ENCODE data around the gene ASB14.
A peak's percentile ranks its signal among the peaks of the same experiment; 100 is the strongest.

Gene ASB14

GRCh38 chr3:57278237-57278636 lies 14.2 kb downstream of the ASB14 start:
- H3K4me1 ChIP-seq (ENCODE audit: control insufficient read depth in 1 of 2, insufficient read depth in 2 of 2, low read length in 2 of 2), result no peaks in the 10 kb centered on the region
- H4K12ac ChIP-seq (ENCODE audit: low read depth, low read length), result no peak overlapping the region
- no peak for DNase-seq
- no peaks in the 10 kb centered on the region for H3K79me1 ChIP-seq (ENCODE audit: low read length)
- peak overlapping the region; percentile 57 for H3K9ac ChIP-seq (ENCODE audit: low read length)
- no peak overlapping the region for H4K8ac ChIP-seq (ENCODE audit: low read depth, low read length)
- H2BK120ac ChIP-seq (ENCODE audit: insufficient read depth, low read length, poor library complexity), result no peak overlapping the region
- peaks cover 2% of the 10 kb centered on the region for H3K9me3 ChIP-seq (ENCODE audit: insufficient read depth, low read depth, low read length)
- H3K36me3 ChIP-seq (ENCODE audit: control insufficient read depth in 1 of 2, insufficient read depth in 2 of 2, low read length in 2 of 2), result peaks cover 0 to 4% of the 10 kb centered on the region in 2 experiments
- H3K79me2 ChIP-seq (ENCODE audit: control insufficient read depth, insufficient read depth, low read length, poor library complexity), result no peaks in the 10 kb centered on the region
- no peak overlapping the region for H2AFZ ChIP-seq (ENCODE audit: insufficient read depth, low read length, poor library complexity)
- no peak overlapping the region for H3K4ac ChIP-seq (ENCODE audit: low read depth, low read length)
- no peak overlapping the region for H3K18ac ChIP-seq (ENCODE audit: low read length)
- H3K23ac ChIP-seq (ENCODE audit: low read length), result no peak overlapping the region
- no peak overlapping the region for H3K27ac ChIP-seq (ENCODE audit: low read depth, low read length)
- no peak overlapping the region for H2BK5ac ChIP-seq (ENCODE audit: low read depth, low read length, poor library complexity)
- no peak overlapping the region for H3K4me2 ChIP-seq (ENCODE audit: low read length)
- H2BK12ac ChIP-seq (ENCODE audit: low read length), result no peak overlapping the region
- H3K14ac ChIP-seq (ENCODE audit: low read length), result no peak overlapping the region
- no peak overlapping the region for H4K91ac ChIP-seq (ENCODE audit: low read depth, low read length)
- no peak overlapping the region for H3K4me3 ChIP-seq (ENCODE audit: low read depth, low read length)
- WGBS (ENCODE audit: extremely low coverage, insufficient coverage, insufficient read length), result no CpG with 5 or more reads among the region's 1 CpG
- H3K27me3 ChIP-seq (ENCODE audit: insufficient read depth, low read length), result no peaks in the 10 kb centered on the region
- H2AK5ac ChIP-seq (ENCODE audit: low read length), result no peak overlapping the region

- Histone ChIP-seq H3K4ac (ENCODE audit: low read depth, low read length) (no peak overlapping the region), H4K8ac (ENCODE audit: low read depth, low read length) (no peak overlapping the region), H2BK5ac (ENCODE audit: low read depth, low read length, poor library complexity) (no peak overlapping the region), H3K79me1 (ENCODE audit: low read length) (no peaks in the 10 kb centered on the region), H2AFZ (ENCODE audit: insufficient read depth, low read length, poor library complexity) (no peak overlapping the region), H2BK120ac (ENCODE audit: insufficient read depth, low read length, poor library complexity) (no peak overlapping the region), H2AK5ac (ENCODE audit: low read length) (no peak overlapping the region), H3K4me1 (ENCODE audit: control insufficient read depth in 1 of 2, insufficient read depth in 2 of 2, low read length in 2 of 2) (no peaks in the 10 kb centered on the region), H3K4me3 (ENCODE audit: low read depth, low read length) (no peak overlapping the region), H3K18ac (ENCODE audit: low read length) (no peak overlapping the region), H3K9ac (ENCODE audit: low read length) (no peak overlapping the region), H3K4me2 (ENCODE audit: low read length) (no peak overlapping the region), H3K23ac (ENCODE audit: low read length) (no peak overlapping the region), H3K79me2 (ENCODE audit: control insufficient read depth, insufficient read depth, low read length, poor library complexity) (no peaks in the 10 kb centered on the region), H3K36me3 (ENCODE audit: control insufficient read depth in 1 of 2, insufficient read depth in 2 of 2, low read length in 2 of 2) (peaks cover 0 to 4% of the 10 kb centered on the region in 2 experiments), H3K27me3 (ENCODE audit: insufficient read depth, low read length) (no peaks in the 10 kb centered on the region), H4K91ac (ENCODE audit: low read depth, low read length) (no peak overlapping the region), H3K9me3 (ENCODE audit: insufficient read depth, low read depth, low read length) (peaks cover 2% of the 10 kb centered on the region), H3K14ac (ENCODE audit: low read length) (no peak overlapping the region), H4K12ac (ENCODE audit: low read depth, low read length) (no peak overlapping the region), H2BK12ac (ENCODE audit: low read length) (no peak overlapping the region), H3K27ac (ENCODE audit: low read depth, low read length) (no peak overlapping the region)
- no peak for DNase-seq
- no CpG with 5 or more reads among the region's 2 CpGs for WGBS (ENCODE audit: extremely low coverage, insufficient coverage, insufficient read length)
These were observed 17.1 kb downstream of the ASB14 start for GRCh38 chr3:57275393-57275792.

- no peaks in the 10 kb centered on the region for H3K4me1 ChIP-seq (ENCODE audit: control insufficient read depth in 1 of 2, insufficient read depth in 2 of 2, low read length in 2 of 2)
These were observed 17.6 kb downstream of the ASB14 start for GRCh38 chr3:57274845-57275244.

GRCh38 chr3:57268416-57268815 lies 24.1 kb downstream of the ASB14 start:
- Histone ChIP-seq H3K23ac (ENCODE audit: low read length) (no peak overlapping the region), H3K14ac (ENCODE audit: low read length) (no peak overlapping the region), H4K8ac (ENCODE audit: low read depth, low read length) (no peak overlapping the region), H3K4ac (ENCODE audit: low read depth, low read length) (no peak overlapping the region), H3K36me3 (ENCODE audit: control insufficient read depth in 1 of 2, insufficient read depth in 2 of 2, low read length in 2 of 2) (peaks cover 4 to 8% of the 10 kb centered on the region in 2 experiments), H3K27ac (ENCODE audit: low read depth, low read length) (no peak overlapping the region), H3K4me2 (ENCODE audit: low read length) (no peak overlapping the region), H2BK12ac (ENCODE audit: low read length) (no peak overlapping the region), H3K79me1 (ENCODE audit: low read length) (no peaks in the 10 kb centered on the region), H3K18ac (ENCODE audit: low read length) (no peak overlapping the region), H3K4me3 (ENCODE audit: low read depth, low read length) (no peak overlapping the region), H3K4me1 (ENCODE audit: control insufficient read depth in 1 of 2, insufficient read depth in 2 of 2, low read length in 2 of 2) (no peaks in the 10 kb centered on the region), H4K91ac (ENCODE audit: low read depth, low read length) (no peak overlapping the region), H2AFZ (ENCODE audit: insufficient read depth, low read length, poor library complexity) (no peak overlapping the region), H4K12ac (ENCODE audit: low read depth, low read length) (no peak overlapping the region), H2BK5ac (ENCODE audit: low read depth, low read length, poor library complexity) (no peak overlapping the region), H2BK120ac (ENCODE audit: insufficient read depth, low read length, poor library complexity) (no peak overlapping the region), H2AK5ac (ENCODE audit: low read length) (no peak overlapping the region), H3K9ac (ENCODE audit: low read length) (no peak overlapping the region), H3K79me2 (ENCODE audit: control insufficient read depth, insufficient read depth, low read length, poor library complexity) (no peaks in the 10 kb centered on the region), H3K27me3 (ENCODE audit: insufficient read depth, low read length) (no peaks in the 10 kb centered on the region), H3K9me3 (ENCODE audit: insufficient read depth, low read depth, low read length) (no peaks in the 10 kb centered on the region)
- no peak for DNase-seq
- WGBS (ENCODE audit: extremely low coverage, insufficient coverage, insufficient read length), result no CpG with 5 or more reads among the region's 1 CpG

More at GRCh38 chr3:57274845-57275244, 17.6 kb downstream of the ASB14 start:
- Histone ChIP-seq H2BK120ac (ENCODE audit: insufficient read depth, low read length, poor library complexity) (no peak overlapping the region), H3K27me3 (ENCODE audit: insufficient read depth, low read length) (no peaks in the 10 kb centered on the region), H3K4me2 (ENCODE audit: low read length) (no peak overlapping the region), H3K36me3 (ENCODE audit: control insufficient read depth in 1 of 2, insufficient read depth in 2 of 2, low read length in 2 of 2) (peaks cover 0 to 4% of the 10 kb centered on the region in 2 experiments), H3K14ac (ENCODE audit: low read length) (no peak overlapping the region), H2AK5ac (ENCODE audit: low read length) (no peak overlapping the region), H3K79me1 (ENCODE audit: low read length) (no peaks in the 10 kb centered on the region), H2AFZ (ENCODE audit: insufficient read depth, low read length, poor library complexity) (no peak overlapping the region), H3K9me3 (ENCODE audit: insufficient read depth, low read depth, low read length) (no peaks in the 10 kb centered on the region), H4K8ac (ENCODE audit: low read depth, low read length) (no peak overlapping the region), H3K4me3 (ENCODE audit: low read depth, low read length) (no peak overlapping the region), H3K79me2 (ENCODE audit: control insufficient read depth, insufficient read depth, low read length, poor library complexity) (no peaks in the 10 kb centered on the region), H4K12ac (ENCODE audit: low read depth, low read length) (no peak overlapping the region), H3K23ac (ENCODE audit: low read length) (no peak overlapping the region), H3K4ac (ENCODE audit: low read depth, low read length) (no peak overlapping the region), H2BK12ac (ENCODE audit: low read length) (no peak overlapping the region), H2BK5ac (ENCODE audit: low read depth, low read length, poor library complexity) (no peak overlapping the region), H4K91ac (ENCODE audit: low read depth, low read length) (no peak overlapping the region), H3K18ac (ENCODE audit: low read length) (no peak overlapping the region), H3K27ac (ENCODE audit: low read depth, low read length) (no peak overlapping the region), H3K9ac (ENCODE audit: low read length) (no peak overlapping the region)
- WGBS (ENCODE audit: extremely low coverage, insufficient coverage, insufficient read length), result no CpG with 5 or more reads among the region's 6 CpGs
- DNase-seq, result no peak
